NCI-H187 (cell line): ENCODE data around the gene NF1.
"Not testable (repeated sequence)": the region's sequence is repeated elsewhere in the genome, so short reads cannot be mapped to it uniquely, and the experiment has no call there.

Experiments
- DNase-seq, 2 experiments: peaks; one replicate each; lab custom pipeline; 2025; lab: John Stamatoyannopoulos, UW

The NF1 gene

DNA sequence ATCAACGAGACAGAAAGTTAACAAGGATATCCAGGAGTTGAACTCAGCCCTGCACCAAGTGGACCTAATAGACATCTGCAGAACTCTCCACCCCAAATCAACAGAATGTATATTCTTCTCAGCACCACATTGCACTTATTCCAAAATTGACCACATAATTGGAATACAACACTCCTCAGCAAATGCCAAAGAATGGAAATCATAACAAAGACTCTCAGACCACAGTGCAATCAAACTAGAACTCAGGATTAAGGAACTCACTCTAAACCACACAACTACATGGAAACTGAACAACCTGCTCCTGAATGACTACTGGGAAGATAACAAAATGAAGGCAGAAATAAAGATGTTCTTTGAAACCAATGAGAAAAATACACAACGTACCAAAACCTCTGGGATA, 84.2 kb downstream of the NF1 start:
- not testable (repeated sequence) for DNase-seq

DNA sequence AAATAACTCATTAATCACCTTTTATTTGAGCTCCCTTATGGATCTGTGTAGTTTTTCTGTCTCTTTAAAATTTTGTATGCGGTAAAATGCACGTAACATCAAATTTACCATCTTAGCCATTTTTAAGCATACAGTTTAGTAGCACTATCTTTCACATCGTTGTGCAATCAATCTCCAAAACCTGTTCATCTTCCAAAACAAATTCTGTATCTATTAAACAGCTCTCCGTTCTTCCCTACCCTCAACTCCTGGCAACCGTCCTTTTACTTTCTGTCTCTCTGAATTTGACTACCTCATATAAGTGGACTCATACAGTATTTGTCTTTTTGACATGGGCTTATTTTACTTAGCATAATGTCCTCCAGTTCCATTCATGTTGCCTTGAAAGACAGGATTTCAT, 100.5 kb downstream of the NF1 start:
- no peak for DNase-seq

DNA sequence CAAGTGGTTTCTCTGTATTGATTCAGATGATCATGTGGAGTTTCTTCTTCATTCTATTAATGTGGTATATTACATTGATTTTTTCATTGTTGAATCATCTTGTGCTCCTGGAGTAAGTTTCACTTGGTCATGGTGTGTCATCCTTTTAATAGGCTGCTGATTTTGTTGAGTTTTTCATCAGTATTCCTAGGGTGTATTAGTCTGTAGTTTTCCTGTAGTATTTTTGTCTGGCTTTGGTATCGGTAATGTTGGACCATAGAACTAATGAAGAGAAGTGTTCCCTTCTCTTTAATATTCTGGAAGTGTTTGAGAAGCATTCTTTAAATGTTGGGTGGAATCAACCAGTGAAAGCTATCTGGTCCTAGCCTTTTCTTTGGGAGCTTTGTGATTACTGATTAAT, 103.2 kb downstream of the NF1 start:
- no peak for DNase-seq

- not testable (repeated sequence) for DNase-seq
These were observed 103.9 kb downstream of the NF1 start for GRCh38 chr17:31198666-31199065.

DNA sequence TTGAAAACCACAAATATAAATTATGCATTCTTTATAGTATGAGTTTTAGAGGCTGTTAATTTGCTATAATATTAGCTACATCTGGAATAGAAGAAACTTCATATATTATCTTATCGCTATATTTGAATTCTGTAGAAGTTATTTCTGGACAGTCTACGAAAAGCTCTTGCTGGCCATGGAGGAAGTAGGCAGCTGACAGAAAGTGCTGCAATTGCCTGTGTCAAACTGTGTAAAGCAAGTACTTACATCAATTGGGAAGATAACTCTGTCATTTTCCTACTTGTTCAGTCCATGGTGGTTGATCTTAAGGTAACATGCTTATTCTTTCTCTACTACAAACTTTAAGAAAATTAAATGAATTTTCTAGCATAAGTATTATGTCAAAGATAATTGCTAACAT, 105.5 kb downstream of the NF1 start:
- no peak for DNase-seq

GRCh38 chr17:31202968-31203367, 108.2 kb downstream of the NF1 start:
- peak in 1 of 2 experiments; percentile 7 for DNase-seq

DNA sequence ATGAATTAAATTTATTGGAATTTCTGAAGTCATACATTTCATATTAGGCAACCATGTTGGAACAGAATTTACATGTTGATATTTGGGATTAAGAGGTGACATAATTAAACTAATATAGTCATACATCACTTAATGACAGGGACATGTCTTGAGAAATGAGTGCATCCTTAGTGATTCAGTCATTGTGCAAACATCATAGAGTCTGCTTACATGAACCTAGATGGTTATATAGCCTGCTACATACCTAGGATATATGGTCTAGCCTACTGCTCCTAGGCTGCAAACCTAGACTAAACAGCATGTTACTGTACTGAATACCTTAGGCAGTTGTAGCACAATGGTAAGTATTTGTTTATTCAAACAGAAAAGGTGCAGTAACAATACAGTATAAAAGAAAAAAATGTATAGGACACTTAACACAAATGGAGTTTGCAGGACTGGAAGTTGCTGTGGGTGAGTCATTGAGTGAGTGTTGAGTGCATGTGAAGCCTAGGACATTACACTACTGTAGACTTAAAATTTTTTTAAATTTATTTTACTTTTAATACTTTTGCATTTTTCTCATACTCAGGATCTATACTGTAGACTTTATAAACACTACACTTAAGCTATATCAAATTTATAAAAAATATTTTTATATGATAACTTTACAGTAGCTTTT, 116.7 kb downstream of the NF1 start:
- no peak for DNase-seq

GRCh38 chr17:31216031-31216751, 121.4 kb downstream of the NF1 start:
- DNase-seq = peak; percentile 2 to 9

GRCh38 chr17:31224366-31224765, 129.6 kb downstream of the NF1 start:
- no peak for DNase-seq

- no peak for DNase-seq
These were observed 131.1 kb downstream of the NF1 start for GRCh38 chr17:31225831-31226230.

GRCh38 chr17:31226373-31226772, 131.6 kb downstream of the NF1 start:
- no peak for DNase-seq

- no peak for DNase-seq
These were observed 132.2 kb downstream of the NF1 start for GRCh38 chr17:31226950-31227349.

DNA sequence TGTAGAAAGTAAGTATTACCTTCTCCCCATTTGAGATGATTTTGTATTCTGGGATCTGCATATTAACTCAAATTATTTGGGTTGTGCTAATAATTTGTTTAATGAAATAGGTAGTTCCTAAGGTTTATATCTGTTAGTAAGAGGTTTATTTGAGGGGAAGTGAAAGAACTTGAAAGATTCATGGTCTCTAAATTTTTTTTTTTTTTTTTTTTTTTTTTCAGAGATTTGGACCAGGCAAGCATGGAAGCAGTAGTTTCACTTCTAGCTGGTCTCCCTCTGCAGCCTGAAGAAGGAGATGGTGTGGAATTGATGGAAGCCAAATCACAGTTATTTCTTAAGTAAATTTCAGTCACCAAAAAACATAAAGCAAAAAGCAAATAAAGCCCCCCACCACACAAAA, 137.1 kb downstream of the NF1 start:
- DNase-seq = no peak

DNA sequence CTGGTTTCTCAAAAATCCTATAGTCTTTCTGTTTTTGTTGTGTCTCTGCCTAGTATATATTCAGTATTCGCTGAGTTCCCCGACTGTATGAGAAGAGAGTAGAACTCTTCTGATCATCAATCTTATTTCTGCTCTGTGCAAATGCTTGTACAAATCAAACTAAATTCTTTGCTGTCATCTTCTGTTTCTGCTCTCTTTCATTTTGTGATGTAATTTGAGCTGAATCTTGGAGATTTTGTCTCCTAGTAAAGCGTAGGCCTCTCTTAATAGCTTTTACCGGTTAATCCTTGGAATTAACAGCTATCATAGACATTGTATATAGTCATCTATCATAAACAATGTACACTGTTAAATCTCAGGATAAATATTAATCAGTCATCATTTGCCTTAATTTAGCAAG, 140.3 kb downstream of the NF1 start:
- DNase-seq = no peak

DNA sequence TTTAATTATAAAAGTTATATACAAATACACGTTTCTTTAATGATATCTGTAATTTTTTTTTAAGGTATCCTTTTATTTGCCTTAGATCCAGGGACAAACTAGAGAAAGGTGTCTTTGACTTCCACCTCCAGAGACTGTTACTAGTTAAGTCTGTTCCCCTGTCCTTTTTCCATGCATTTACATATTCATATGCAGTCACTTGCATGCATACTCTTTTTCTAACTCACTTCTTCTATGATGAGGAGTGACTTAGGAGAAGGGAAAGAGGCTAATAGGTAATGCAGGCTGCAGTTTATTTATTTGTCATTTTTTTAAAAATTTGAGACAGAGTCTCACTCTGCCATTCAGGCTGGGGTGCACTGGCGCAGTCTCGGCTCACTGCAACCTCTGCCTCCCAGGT, 141.4 kb downstream of the NF1 start:
- DNase-seq = no peak

- no peak for DNase-seq
These were observed 141.9 kb downstream of the NF1 start for GRCh38 chr17:31236712-31237111.

DNA sequence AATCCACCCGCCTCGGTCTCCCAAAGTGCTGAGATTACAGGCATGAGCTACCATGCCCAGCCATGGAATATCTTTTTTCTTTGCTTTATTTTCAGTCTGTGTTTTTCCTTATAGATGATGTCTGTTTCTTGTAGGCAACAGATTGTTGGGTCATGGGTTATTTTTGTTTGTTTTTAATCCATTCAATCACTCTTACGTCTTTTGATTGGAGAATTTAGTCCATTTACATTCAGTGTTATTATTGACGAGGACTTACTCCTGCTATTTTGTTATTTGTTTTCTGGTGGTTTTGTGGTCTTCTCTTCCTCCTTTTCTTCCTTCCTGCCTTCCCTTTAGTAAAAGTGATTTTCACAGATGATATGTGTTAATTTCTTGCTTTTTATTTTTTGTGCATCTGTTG, 146.3 kb downstream of the NF1 start:
- DNase-seq = no peak

- no peak for DNase-seq
These were observed 154.4 kb downstream of the NF1 start for GRCh38 chr17:31248986-31249834.

DNA sequence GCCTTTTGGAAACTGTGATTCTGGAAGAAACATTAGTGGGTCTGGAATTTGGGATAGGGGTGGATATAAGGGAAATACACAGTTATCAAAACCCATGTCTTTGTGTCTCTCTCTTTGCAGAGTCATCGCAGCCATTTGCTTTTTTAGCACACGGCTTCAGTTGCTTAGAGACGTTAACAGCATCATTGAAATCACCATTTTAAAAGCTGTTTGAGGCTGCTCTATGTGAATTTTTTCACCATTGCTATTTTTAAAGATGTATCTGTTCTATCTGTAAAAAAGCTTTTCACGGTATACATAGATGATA, 155.0 kb downstream of the NF1 start:
- no peak for DNase-seq

- DNase-seq = no peak
These were observed 155.5 kb downstream of the NF1 start for GRCh38 chr17:31250229-31250628.

- no peak for DNase-seq
These were observed 156.6 kb downstream of the NF1 start for GRCh38 chr17:31251105-31251969.

DNA sequence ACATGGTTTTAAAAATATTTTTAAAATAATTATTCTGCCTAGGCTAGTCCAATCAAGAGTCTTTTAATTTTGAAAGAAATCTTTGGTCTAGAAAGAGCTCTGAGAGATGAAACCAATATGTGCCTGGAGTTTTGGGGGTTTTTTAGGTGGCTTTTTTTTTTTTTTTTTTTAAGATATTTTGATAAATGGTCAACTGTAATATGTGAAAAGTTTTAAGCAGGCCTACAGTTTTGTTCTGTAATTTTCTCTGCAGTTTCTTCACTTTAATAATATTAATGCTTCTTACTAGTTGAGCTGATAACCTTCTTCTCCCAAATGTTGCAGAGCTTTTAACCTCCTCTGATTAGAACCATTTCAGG, 157.2 kb downstream of the NF1 start:
- DNase-seq = no peak
